DMS 273 (cell line): Measurements from ENCODE around the gene SCLY.

Experiments
- DNase-seq: peaks from one replicate; lab custom pipeline; 2025; ENCODE audit not compliant: unreplicated experiment; lab: John Stamatoyannopoulos, UW

Gene SCLY

GRCh38 chr2:238124488-238125126, 63.8 kb downstream of the SCLY start:
- no peak for DNase-seq

DNA sequence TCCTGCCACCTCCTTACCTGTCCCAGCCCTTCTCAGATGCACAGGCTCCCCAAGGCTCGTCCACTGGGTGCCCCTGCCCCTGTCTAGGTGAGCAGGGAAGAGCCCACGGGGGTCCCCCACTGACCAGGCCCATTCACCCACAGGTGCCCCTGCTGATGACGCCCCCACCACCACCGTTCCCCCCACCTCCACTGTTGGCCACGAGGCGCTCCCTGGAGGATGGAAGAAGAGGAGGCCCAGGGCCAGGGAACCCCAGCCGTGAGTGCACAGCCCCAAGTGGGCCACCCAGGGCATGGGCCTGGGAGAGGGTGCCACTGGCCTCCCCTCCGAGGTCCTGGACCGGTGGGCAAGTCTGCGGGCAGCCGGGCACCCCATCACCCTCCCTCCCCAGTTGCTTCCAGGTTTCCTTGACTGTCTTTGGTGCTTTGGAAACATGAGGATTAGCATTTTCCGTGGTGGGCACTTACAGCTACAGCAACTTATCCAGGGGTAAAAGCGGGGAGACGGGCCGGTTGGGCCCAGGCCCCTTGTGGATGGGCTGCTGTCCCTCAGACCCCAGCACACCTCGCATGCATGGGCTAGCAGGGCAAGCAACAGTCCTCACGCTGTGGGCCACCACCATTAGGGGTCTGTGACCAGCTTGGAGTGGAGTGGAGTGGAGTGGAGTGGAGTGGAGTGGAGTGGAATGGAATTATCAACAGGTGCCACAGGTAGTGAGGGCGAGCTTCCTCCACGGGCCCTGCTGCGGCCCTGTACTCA, 64.5 kb downstream of the SCLY start:
- DNase-seq: no peak

GRCh38 chr2:238126338-238126737, 65.5 kb downstream of the SCLY start:
- DNase-seq: no peak

DNA sequence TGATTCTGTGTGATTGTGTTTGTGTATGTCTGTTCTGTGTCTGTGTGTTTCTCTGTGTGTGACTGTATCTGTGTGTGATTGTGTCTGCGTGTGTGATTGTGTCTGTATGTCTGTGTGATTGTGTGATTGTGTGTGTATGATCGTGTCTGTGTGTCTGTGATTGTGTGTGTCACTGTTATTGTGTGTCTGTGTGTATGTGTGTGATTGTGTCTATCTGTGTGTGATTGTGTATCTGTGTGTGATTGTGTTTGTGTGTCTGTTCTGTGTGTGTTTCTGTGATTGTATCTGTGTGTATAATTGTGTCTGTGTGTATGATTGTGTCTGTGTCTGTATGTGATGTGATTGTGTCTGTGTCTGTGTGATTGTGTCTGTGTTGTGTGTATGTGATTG, 66.0 kb downstream of the SCLY start:
- no peak for DNase-seq

- no peak for DNase-seq
Observed at GRCh38 chr2:238127165-238128060, 66.6 kb downstream of the SCLY start.

- no peak for DNase-seq
Observed at GRCh38 chr2:238128061-238128440, 67.2 kb downstream of the SCLY start.

GRCh38 chr2:238128534-238129001, 67.8 kb downstream of the SCLY start:
- DNase-seq: no peak

DNA sequence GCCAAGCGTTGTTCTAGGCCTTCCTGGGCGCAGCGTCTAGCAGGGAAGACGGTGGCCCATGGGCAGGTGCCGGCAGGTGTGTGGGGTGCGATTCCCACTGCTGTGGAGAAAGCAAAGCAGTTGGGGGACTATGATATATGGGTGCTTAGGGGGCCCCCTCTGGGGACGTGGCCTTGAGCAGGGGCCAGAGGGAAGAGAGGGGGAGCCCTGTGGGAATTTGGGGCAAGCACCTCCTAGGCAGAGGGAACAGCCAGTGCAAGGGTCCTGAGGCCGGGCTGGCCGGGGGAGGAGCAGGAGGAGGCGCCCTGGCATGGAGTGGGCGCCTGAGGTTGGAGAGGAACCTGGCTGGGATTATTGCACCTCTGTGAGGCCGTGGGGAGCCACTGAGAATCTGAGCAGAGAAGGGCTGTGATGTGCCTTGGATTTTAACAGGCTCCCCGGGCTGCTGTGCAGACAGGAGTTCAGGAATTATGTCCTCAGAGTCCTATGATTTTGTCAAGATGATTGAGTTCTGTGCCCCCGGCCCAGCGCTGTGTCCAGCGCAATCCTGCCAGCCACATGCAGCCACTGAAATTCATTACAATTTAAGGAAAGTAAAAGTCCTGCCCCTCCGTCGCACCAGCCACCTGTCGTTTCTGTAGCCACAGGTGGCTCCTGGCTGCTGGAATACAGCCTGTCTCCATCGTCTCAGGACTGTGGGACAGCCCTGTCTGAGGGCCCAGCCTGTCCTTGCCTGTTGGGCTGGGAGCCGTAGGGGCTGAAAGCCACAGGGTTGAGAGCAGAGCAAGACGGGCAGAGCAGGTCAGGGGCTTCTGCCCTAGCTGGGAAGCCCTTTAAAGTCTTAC, 68.6 kb downstream of the SCLY start:
- DNase-seq: no peak

DNA sequence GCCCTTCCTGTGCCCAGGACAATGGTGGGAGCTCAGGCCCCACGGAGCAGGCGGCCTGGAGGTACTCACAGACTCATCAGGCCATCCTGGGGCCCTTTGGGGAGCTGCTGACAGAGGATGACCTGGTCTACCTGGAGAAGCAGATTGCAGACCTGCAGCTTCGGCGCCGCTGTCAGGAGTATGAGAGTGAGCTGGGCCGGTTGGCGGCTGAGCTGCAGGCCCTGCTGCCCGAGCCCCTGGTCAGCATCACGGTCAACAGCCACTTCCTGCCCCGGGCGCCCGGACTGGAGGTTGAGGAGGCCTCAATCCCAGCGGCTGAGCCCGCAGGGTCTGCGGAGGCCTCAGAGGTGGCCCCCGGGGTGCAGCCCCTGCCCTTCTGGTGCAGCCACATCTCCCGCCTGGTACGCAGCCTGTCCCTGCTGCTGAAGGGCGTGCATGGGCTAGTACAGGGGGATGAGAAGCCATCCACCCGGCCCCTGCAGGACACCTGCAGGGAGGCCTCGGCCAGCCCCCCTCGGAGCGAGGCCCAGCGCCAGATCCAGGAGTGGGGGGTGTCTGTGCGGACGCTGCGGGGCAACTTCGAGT, 69.4 kb downstream of the SCLY start:
- DNase-seq: no peak

- DNase-seq: no peak
Observed at GRCh38 chr2:238130696-238131628, 70.2 kb downstream of the SCLY start.

GRCh38 chr2:238131761-238132462, 71.1 kb downstream of the SCLY start:
- DNase-seq: no peak

- DNase-seq: no peak
Observed at GRCh38 chr2:238132463-238133450, 72.0 kb downstream of the SCLY start.

GRCh38 chr2:238133499-238134392, 72.9 kb downstream of the SCLY start:
- peak; percentile 28 for DNase-seq

DNA sequence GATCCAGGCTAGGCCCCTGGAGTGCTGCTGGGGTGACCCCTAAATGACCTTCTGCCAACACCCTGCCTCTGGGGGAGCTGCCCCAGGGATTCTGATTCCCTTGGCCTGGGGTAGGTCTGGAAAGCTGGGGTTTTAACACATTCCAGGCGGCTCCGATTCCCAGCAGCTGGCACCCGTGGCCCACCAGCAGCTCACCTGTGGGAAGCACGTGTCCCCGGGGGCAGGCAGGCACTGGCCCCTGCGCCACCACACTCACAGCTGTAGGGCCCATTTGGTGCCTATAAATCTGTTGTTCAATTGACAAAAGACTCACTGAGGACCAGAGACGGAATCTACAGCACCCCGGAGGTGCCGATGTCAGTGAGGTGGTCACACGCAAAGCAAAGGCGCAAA, 73.6 kb downstream of the SCLY start:
- no peak for DNase-seq

GRCh38 chr2:238135601-238136150, 74.9 kb downstream of the SCLY start:
- DNase-seq: no peak

DNA sequence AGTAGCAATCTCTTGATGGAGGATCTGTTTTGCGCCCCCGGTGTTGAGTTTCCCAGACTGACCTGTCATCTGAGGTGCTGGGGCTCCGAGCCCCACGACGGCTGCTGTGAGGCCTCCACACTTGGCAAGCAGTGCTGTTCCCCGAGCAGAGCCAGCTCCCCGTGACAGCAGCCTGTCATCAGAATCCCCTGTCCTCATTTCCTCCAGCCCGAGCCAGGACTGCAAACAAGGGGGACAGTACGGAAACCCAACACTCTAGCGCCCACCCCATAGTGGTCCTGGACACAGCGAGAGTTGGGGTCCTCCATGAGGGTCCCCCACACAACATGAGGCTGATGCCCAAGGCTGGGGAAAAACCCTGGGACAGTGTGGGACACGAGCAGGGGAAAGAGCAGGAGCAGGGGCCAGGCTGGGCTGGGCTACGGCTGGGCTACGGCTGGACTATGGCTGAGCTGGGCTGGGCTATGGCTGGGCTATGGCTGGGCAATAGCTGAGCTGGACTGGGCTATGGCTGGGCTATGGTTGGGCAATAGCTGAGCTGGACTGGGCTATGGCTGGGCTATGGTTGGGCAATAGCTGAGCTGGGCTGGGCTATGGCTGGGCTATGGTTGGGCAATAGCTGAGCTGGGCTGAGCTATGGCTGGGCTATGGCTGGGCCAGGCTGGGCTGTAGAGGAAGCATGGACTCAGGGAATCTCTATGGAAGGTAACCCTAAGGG, 76.2 kb downstream of the SCLY start:
- no peak for DNase-seq
